Breast epithelium (tissue), 4 donors: ENCODE results near the gene HNRNPA3. TPM values are rescaled to one million over a fixed set of nuclear protein-coding genes. Genes with fewer than 3 reads are reported as not detected.

Experiments
- DNase-seq, 2 donors: peaks; one replicate each; pipeline ENCODE4 v3.0.0-alpha.2; 2019; ENCODE audit warnings: low spot score in 2 of 2
- H3K27ac ChIP-seq, 2 donors: fragments of 200-600 bp; sonication (generic) in 1 of 2; one replicate each; pipeline ENCODE4 v1.5.1; 2016 to 2019; ENCODE audit warnings: mild to moderate bottlenecking in 1 of 2
- H3K27me3 ChIP-seq, 2 donors: fragments of 200-600 bp; sonication (generic) in 1 of 2; one replicate each; pipeline versions ENCODE4 v1.5.1 to v1.6.0; 2017 to 2019; ENCODE audit warnings: control low read depth in 1 of 2, mild to moderate bottlenecking in 1 of 2
- H3K36me3 ChIP-seq: fragments of 200-600 bp; one replicate; pipeline ENCODE4 v1.5.1; 2019
- H3K4me1 ChIP-seq, 2 donors: fragments of 200-600 bp; sonication (generic); one replicate each; pipeline ENCODE4 v1.5.1; 2016 to 2019; ENCODE audit warnings: control low read depth in 1 of 2
- H3K4me3 ChIP-seq, 3 donors: fragments of 200-600 bp; sonication (generic); 1 replicate in 2 of 3; 2 replicates in 1 of 3; pipeline ENCODE4 v1.5.1; 2016 to 2019; ENCODE audit warnings: mild to moderate bottlenecking in 3 of 3, moderate library complexity in 2 of 3
- H3K9me3 ChIP-seq, 2 donors: fragments of 200-600 bp; sonication (generic) in 1 of 2; one replicate each; pipeline ENCODE4 v1.5.1; 2016 to 2019; ENCODE audit warnings: control low read depth in 1 of 2
- POLR2A ChIP-seq: fragments of 450-650 bp; IDR thresholded peaks from one replicate; pipeline ENCODE4 v1.6.1; 2016; ENCODE audit warnings: antibody characterized with exemption, mild to moderate bottlenecking, moderate library complexity
- POLR2AphosphoS5 ChIP-seq, 3 donors: sonication (generic); formaldehyde crosslinking; IDR thresholded peaks; one replicate each; pipeline ENCODE4 v1.6.1; 2017; ENCODE audit warnings: antibody characterized with exemption in 3 of 3
- intact Hi-C: fragments of 100-400 bp; cut with DNase I; formaldehyde crosslinking; loops from one replicate; pipeline ENCODE4 v1.15.1; 2023; ENCODE audit warnings: low total_unique reads
- total RNA-seq, 3 donors: library from RNA; depleted of rRNA; stranded (reverse); fragments of >200 nt; gene quantifications; one replicate each; pipeline ENCODE4 v1.1.0, GENCODE V29; 2016
- TF ChIP-seq, protein P1 (sequence below), 3 donors: fragments of 450-650 bp; IDR thresholded peaks; one replicate each; pipeline ENCODE4 v1.5.1; 2016 to 2017; ENCODE audit warnings: antibody characterized with exemption in 3 of 3, mild to moderate bottlenecking in 3 of 3, moderate library complexity in 3 of 3

Gene HNRNPA3
- total RNA-seq, 3 donors from 2014 or later: 60.6 to 100.0 (median 95.9) TPM

DNA sequence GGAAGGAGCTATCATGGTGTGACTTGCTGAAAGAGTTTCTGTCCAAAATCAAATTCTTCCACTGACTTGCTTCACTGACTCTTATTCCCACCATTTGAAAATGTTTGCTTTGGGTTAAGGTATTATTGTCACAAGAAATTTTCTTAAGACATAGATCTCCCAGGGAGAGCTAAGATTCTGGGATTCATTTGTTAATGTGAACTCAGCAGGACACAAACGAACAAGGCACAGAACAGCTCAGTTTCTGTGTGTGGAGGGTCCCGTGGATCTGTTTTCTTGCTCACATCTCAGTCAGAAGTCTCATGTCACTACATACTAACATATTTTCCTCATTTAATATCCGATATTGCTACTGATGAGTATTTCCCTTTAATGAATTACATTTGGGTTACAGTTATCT lies 8.2 kb upstream of the HNRNPA3 start:
- Histone ChIP-seq H3K27me3 (no peaks in the 10 kb centered on the region), H3K27ac (no peak overlapping the region), H3K9me3 (no peaks in the 10 kb centered on the region), H3K4me1 (no peaks in the 10 kb centered on the region), H3K4me3 (no peak overlapping the region), H3K36me3 (no peaks in the 10 kb centered on the region)
- TF ChIP-seq POLR2A (no peak), POLR2AphosphoS5 (IDR thresholded peaks at IDR 0.05) (no peak)
- TF ChIP-seq, protein P1, sequence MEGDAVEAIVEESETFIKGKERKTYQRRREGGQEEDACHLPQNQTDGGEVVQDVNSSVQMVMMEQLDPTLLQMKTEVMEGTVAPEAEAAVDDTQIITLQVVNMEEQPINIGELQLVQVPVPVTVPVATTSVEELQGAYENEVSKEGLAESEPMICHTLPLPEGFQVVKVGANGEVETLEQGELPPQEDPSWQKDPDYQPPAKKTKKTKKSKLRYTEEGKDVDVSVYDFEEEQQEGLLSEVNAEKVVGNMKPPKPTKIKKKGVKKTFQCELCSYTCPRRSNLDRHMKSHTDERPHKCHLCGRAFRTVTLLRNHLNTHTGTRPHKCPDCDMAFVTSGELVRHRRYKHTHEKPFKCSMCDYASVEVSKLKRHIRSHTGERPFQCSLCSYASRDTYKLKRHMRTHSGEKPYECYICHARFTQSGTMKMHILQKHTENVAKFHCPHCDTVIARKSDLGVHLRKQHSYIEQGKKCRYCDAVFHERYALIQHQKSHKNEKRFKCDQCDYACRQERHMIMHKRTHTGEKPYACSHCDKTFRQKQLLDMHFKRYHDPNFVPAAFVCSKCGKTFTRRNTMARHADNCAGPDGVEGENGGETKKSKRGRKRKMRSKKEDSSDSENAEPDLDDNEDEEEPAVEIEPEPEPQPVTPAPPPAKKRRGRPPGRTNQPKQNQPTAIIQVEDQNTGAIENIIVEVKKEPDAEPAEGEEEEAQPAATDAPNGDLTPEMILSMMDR (IDR thresholded peaks at IDR 0.05): no peak
- intact Hi-C loops: no loop called here
- DNase-seq: no peak

DNA sequence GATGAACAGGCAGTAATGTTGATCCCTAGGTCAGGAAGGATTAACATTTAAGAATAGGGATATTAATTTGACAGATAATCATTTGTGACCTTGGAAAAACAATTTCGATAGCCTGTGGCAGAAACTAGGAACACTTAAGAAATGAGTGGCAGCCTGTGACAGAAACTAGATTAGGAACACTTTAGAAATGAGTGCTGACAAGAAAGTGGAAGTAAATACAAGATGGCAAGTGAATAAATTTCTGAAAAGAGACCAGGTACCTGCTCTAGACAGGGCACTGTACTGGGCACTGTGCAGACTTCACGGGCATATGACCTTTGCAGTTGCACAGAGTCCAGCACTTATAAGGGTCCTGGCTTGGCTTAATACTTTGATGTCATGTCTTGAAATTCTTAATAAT lies 5.5 kb upstream of the HNRNPA3 start:
- Histone ChIP-seq H3K27ac (no peak overlapping the region), H3K4me3 (no peak overlapping the region), H3K36me3 (no peaks in the 10 kb centered on the region), H3K4me1 (no peaks in the 10 kb centered on the region), H3K27me3 (no peaks in the 10 kb centered on the region), H3K9me3 (no peaks in the 10 kb centered on the region)
- intact Hi-C loops: no loop called here
- no peak for DNase-seq
- TF ChIP-seq, protein P1 (IDR thresholded peaks at IDR 0.05): no peak
- TF ChIP-seq POLR2AphosphoS5 (IDR thresholded peaks at IDR 0.05) (no peak), POLR2A (no peak)

DNA sequence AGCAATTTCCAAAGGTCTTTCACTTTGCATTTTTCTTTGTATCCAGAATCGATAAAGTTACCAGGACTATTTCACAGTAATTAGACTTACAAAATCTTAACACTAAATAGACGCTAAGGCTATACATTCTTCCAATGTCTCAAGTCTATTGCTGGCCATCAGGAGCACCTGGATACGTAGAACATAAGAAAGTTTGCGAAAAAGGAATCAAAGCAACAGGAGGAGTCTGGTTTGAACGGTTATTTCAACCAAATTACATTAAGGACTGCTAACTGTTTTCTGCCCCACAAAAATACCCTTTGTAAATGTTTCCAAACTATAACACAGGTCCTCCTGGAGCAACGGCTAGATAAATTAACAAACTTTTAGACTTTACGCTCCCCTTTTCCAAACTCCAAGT lies 1.4 kb upstream of the HNRNPA3 start:
- TF ChIP-seq POLR2AphosphoS5 (IDR thresholded peaks at IDR 0.05) (no peak), POLR2A (no peak)
- TF ChIP-seq, protein P1 (IDR thresholded peaks at IDR 0.05): no peak
- Histone ChIP-seq H3K27ac (peak overlapping the region; percentile 100), H3K27me3 (no peaks in the 10 kb centered on the region), H3K9me3 (no peaks in the 10 kb centered on the region), H3K4me3 (peak overlapping the region in 2 of 3 donors; percentile 86 to 92), H3K36me3 (no peaks in the 10 kb centered on the region), H3K4me1 (peaks cover 0 to 6% of the 10 kb centered on the region in 2 donors)
- intact Hi-C loops: no loop called here
- no peak for DNase-seq

DNA sequence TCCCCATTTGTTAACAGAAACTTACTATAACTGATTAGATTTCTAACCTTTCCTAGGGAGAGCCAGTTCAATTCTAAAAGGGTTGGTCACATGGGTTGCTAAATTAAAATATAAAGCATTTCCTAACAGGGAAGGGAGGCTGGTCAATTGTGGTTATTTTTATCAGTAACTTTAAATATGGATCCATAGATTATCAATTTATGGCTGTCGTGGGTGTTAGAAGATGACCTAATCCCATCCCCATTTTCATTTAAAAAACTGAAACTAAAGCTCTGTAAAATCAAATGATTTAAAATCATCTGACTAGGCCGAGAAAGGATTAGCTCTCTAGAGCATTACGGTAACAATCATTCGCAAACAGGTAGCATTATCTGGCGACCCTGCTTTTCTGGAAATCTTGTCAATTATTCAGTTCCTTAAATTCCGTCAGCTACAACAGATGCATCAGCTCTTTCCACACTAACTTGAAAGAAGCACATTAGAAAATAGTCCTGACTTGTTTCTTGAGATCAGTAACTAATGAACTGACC lies 953 bp upstream of the HNRNPA3 start:
- TF ChIP-seq, protein P1 (IDR thresholded peaks at IDR 0.05): no peak
- no peak for TF ChIP-seq POLR2A
- no peak for TF ChIP-seq POLR2AphosphoS5 (IDR thresholded peaks at IDR 0.05)
- intact Hi-C loops: loop anchor here (2.0 kb wide), 1 partner anchor 53 kb away; the partner anchor contains the start of gene NFE2L2

DNA sequence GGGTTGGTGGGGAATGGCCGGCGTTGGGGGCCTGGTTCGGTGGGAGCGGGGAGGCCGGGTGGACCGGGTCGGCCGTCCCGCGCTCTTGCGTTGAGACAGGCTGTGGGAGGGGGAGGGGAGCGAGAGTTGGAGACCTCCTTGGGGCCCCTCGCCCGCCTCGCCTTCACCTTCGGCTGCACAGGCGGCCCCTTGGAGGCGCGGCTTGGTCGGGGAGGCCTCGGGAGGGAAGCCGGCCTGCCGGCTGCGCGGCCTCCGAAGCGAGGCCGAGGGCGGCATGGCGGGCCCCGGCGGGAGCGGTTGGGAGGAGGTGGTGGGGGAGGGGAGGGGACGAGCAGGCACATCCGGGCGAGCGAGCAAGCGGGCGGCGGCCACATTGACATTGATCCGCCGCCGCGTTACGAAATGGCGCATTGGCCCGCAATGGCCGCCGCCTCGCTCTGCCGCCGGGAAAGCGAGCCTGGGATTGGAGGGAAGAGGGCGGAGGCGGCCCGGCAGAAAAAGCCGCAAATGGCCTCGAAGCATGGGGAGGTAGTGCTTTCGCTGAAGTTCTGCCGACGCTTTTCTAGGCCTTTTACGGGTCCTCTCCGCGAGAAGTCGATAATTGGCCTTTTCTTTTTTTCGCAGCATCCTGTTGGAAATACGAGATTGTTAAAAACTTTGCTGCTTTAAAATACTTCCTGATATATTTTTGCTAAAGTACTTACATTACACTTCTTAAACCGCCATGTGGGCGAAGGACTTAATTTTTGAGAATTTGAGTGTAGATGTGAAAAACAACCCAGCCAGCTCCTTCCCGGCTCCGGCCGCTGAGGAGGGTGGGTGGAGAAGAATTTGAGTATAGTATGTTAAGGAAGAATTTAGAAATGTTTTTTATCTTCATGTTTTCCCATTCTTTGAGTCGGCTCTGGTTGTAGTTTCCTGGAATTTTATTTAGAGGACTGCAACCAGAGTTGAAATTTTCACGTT lies 580 bp downstream of the HNRNPA3 start:
- DNase-seq: peak; percentile 88 to 89
- Histone ChIP-seq H3K4me3 (peak overlapping the region; percentile 86 to 93 (median 92)), H3K4me1 (peaks cover 0 to 6% of the 10 kb centered on the region in 2 donors), H3K36me3 (no peaks in the 10 kb centered on the region), H3K9me3 (no peaks in the 10 kb centered on the region), H3K27me3 (no peaks in the 10 kb centered on the region), H3K27ac (peak overlapping the region; percentile 100)
- TF ChIP-seq POLR2AphosphoS5 (IDR thresholded peaks at IDR 0.05) (peak; percentile 15 to 95 (median 72)), POLR2A (no peak)
- TF ChIP-seq, protein P1 (IDR thresholded peaks at IDR 0.05): peak in 1 of 3 donors; percentile 18
- intact Hi-C loops: loop anchor here (2.0 kb wide), 1 partner anchor 52 kb away; the partner anchor contains the start of gene NFE2L2

More for the DNA sequence above, 953 bp upstream of the HNRNPA3 start:
- Histone ChIP-seq H3K4me3 (peak overlapping the region; percentile 86 to 93 (median 92)), H3K27ac (peak overlapping the region; percentile 100), H3K27me3 (no peaks in the 10 kb centered on the region), H3K36me3 (no peaks in the 10 kb centered on the region), H3K4me1 (peaks cover 0 to 6% of the 10 kb centered on the region in 2 donors), H3K9me3 (no peaks in the 10 kb centered on the region)
- no peak for DNase-seq
